GM12878 (cell line): ENCODE measurements around the gene LFNG.

Experiments
- ASH2L ChIP-seq: fragments of 300-600, 200-600 bp; sonication (generic); IDR thresholded peaks from 2 replicates; pipeline ENCODE4 v1.6.1; 2017; ENCODE audit warnings: low read depth, mild to moderate bottlenecking, borderline replicate concordance
- CTCF ChIP-seq, 3 experiments: IDR thresholded peaks in 2 of 3; conservative IDR thresholded peaks in 1 of 3; 2 replicates each; pipeline ENCODE4 v1.5.1; 2011; ENCODE audit warnings: low read depth in 3 of 3, low read length in 3 of 3, mild to moderate bottlenecking in 3 of 3, control low read depth in 2 of 3, moderate library complexity in 2 of 3, inconsistent platforms in 1 of 3, mixed read lengths in 1 of 3; ENCODE audit not compliant: control insufficient read depth in 2 of 3, insufficient read depth in 1 of 3; ENCODE audit errors: extremely low read depth in 1 of 3
- EP300 ChIP-seq, 2 experiments: fragments of 150-350 bp in 1 of 2; IDR thresholded peaks; 2 replicates each; pipeline ENCODE4 v1.6.1; 2011 to 2012; ENCODE audit warnings: low read depth in 2 of 2, low read length in 2 of 2, borderline replicate concordance in 1 of 2, improper control_type of control experiment in 1 of 2, inconsistent platforms in 1 of 2; ENCODE audit not compliant: control insufficient read depth in 1 of 2
- EZH2 ChIP-seq: IDR thresholded peaks from 2 replicates; pipeline ENCODE4 v1.6.1; 2012; ENCODE audit warnings: low read depth, mild to moderate bottlenecking, control low read depth, inconsistent platforms, low read length, borderline replicate concordance; ENCODE audit not compliant: control insufficient read depth
- JUND ChIP-seq: IDR thresholded peaks from 2 replicates; pipeline ENCODE4 v1.6.1; 2012; ENCODE audit warnings: low read depth, mild to moderate bottlenecking, low read length, improper control_type of control experiment, moderate library complexity
- RB1 ChIP-seq: fragments of 450-650 bp; formaldehyde crosslinking; IDR thresholded peaks from 2 replicates; pipeline ENCODE4 v1.6.1; 2017; ENCODE audit warnings: mild to moderate bottlenecking, borderline replicate concordance
- RUNX3 ChIP-seq: IDR thresholded peaks from 2 replicates; pipeline ENCODE4 v1.6.1; 2012; ENCODE audit warnings: low read length, inconsistent platforms
- SMAD5 ChIP-seq: IDR thresholded peaks from 2 replicates; pipeline ENCODE4 v1.6.1; 2016; ENCODE audit warnings: antibody characterized with exemption, low read depth
- SP1 ChIP-seq: IDR thresholded peaks from one replicate; pipeline ENCODE4 v1.6.1; 2011; ENCODE audit warnings: low read depth, low read length
- TF ChIP-seq, protein P1 (sequence below): IDR thresholded peaks from 2 replicates; pipeline ENCODE4 v1.6.1; 2011; ENCODE audit warnings: low read depth, mild to moderate bottlenecking, low read length, moderate library complexity, borderline replicate concordance; ENCODE audit errors: extremely low read depth

DNA sequence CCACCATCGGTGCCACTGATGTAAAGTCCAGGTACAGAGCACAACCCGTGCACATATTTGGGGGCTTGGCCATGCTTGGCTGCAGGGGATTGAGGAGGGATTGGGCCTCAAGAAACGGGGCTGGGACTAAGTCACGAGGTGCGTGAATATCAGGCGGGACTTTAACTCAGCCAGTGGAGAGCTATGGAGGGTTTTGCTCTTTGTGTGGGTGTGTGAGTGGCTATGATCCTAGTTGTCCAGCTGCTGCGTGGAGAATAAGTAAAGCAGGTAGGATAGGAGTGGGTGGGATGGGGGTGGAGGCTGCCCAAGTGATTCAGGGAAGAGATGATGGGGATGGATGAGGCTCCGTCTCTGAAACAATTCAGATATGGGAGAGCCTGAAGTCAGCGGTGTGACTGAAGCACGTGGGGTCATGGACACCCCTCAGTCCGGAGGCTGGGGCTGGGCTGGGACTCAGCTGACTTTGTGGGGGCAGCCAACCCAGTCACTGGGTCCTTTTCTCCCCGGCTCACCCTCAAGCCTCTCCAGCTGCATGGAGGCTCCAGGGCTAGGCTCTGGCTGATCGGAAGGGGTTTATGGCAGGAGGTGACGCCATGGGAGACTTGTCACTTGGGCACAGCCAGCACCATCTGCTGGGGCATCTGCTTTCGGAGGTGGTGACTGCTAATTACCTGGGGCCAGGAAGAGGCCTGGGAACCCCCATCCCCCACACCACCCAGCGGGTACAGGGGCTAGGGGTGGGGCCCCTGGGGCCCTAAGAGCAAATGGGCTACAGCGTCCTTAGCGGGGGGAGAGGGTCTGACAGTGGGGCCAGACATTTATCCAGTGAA, 1.7 kb upstream of the LFNG start:
- no peak for TF ChIP-seq CTCF (IDR thresholded peaks at IDR 0.05 in 2 of 3, conservative IDR thresholded peaks at IDR 0.05 in 1 of 3; ENCODE audit: control insufficient read depth in 2 of 3, extremely low read depth in 1 of 3, insufficient read depth in 1 of 3, low read depth in 3 of 3, low read length in 3 of 3)
- no peak for TF ChIP-seq EZH2
- TF ChIP-seq, protein P1, sequence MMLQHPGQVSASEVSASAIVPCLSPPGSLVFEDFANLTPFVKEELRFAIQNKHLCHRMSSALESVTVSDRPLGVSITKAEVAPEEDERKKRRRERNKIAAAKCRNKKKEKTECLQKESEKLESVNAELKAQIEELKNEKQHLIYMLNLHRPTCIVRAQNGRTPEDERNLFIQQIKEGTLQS = no peak
- TF ChIP-seq EP300 (IDR thresholded peaks at IDR 0.05; ENCODE audit: borderline replicate concordance in 1 of 2, control insufficient read depth in 1 of 2, low read depth in 2 of 2, low read length in 2 of 2) = no peak
- no peak for TF ChIP-seq SP1
- TF ChIP-seq RB1 = no peak
- no peak for TF ChIP-seq RUNX3
- TF ChIP-seq ASH2L = no peak
- TF ChIP-seq JUND = no peak
- TF ChIP-seq SMAD5 = no peak
